Mesendoderm (in vitro differentiated cells): ENCODE measurements around the gene UBXN2A. TPM values are rescaled to one million over a fixed set of nuclear protein-coding genes. Genes with fewer than 3 reads are reported as not detected.

Experiments used
- DNase-seq: peaks from one replicate; pipeline ENCODE4 v3.0.0; 2013
- H2AK5ac ChIP-seq: 2 replicates; pipeline ENCODE4 v1.6.1; 2013; ENCODE audit warnings: low read length, inconsistent platforms
- H2BK120ac ChIP-seq: 2 replicates; pipeline ENCODE4 v1.6.1; 2013; ENCODE audit warnings: low read depth, mild to moderate bottlenecking, low read length, moderate library complexity, mixed read lengths
- H2BK15ac ChIP-seq: replicated peaks from 2 replicates; pipeline ENCODE4 v1.6.1; 2013; ENCODE audit warnings: low read depth, mild to moderate bottlenecking, moderate library complexity
- H2BK5ac ChIP-seq: 2 replicates; pipeline ENCODE4 v1.6.1; 2013; ENCODE audit warnings: low read length, inconsistent platforms
- H3K18ac ChIP-seq: 2 replicates; pipeline ENCODE4 v1.6.1; 2013; ENCODE audit warnings: mild to moderate bottlenecking, low read length, mixed read lengths
- H3K23ac ChIP-seq: one replicate; pipeline ENCODE4 v1.6.1; 2013; ENCODE audit warnings: low read length
- H3K27ac ChIP-seq: 2 replicates; pipeline ENCODE4 v1.5.1; 2013; ENCODE audit warnings: low read depth, mild to moderate bottlenecking, inconsistent platforms, low read length, moderate library complexity
- H3K27me3 ChIP-seq: 2 replicates; pipeline ENCODE4 v1.6.1; 2013; ENCODE audit warnings: low read length, control low read depth, mild to moderate bottlenecking, inconsistent platforms; ENCODE audit not compliant: insufficient read depth, poor library complexity
- H3K36me3 ChIP-seq: 2 replicates; pipeline ENCODE4 v1.6.1; 2013; ENCODE audit warnings: low read length, inconsistent platforms; ENCODE audit not compliant: control insufficient read depth, insufficient read depth
- H3K4ac ChIP-seq: one replicate; pipeline ENCODE4 v1.6.1; 2013; ENCODE audit warnings: low read depth, mild to moderate bottlenecking, low read length, moderate library complexity
- H3K4me1 ChIP-seq: 2 replicates; pipeline ENCODE4 v1.6.1; 2013; ENCODE audit warnings: low read depth, low read length, inconsistent platforms; ENCODE audit not compliant: control insufficient read depth
- H3K4me2 ChIP-seq: 2 replicates; pipeline ENCODE4 v1.6.1; 2013; ENCODE audit warnings: low read length
- H3K4me3 ChIP-seq: 2 replicates; pipeline ENCODE4 v1.5.1; 2013; ENCODE audit warnings: mild to moderate bottlenecking, low read length
- H3K56ac ChIP-seq: one replicate; pipeline ENCODE4 v1.6.1; 2013; ENCODE audit warnings: low read length
- H3K79me1 ChIP-seq: 2 replicates; pipeline ENCODE4 v1.6.1; 2013; ENCODE audit warnings: low read length, inconsistent platforms
- H3K79me2 ChIP-seq: 2 replicates; pipeline ENCODE4 v1.6.1; 2013; ENCODE audit warnings: mild to moderate bottlenecking, low read length; ENCODE audit not compliant: control insufficient read depth, insufficient read depth
- H3K9ac ChIP-seq: 2 replicates; pipeline ENCODE4 v1.6.1; 2013; ENCODE audit warnings: low read length, inconsistent platforms
- H4K5ac ChIP-seq: one replicate; pipeline ENCODE4 v1.6.1; 2013; ENCODE audit warnings: low read length
- H4K8ac ChIP-seq: one replicate; pipeline ENCODE4 v1.6.1; 2013; ENCODE audit warnings: low read depth, mild to moderate bottlenecking, control low read depth, low read length, moderate library complexity
- WGBS: extraction: QIAGEN DNeasy Blood & Tissue Kit; methylation state at CpG from one replicate; pipeline ENCODE4 v1.1.7; 2013; ENCODE audit warnings: low lambda C conversion rate, missing lambda C conversion rate; ENCODE audit not compliant: insufficient coverage; ENCODE audit errors: extremely low coverage; 5-methylcytosine and 5-hydroxymethylcytosine counted together
- polyA plus RNA-seq, 2 experiments: library from polyadenylated mRNA; stranded (reverse); fragments of 200-250 nt; gene quantifications; one replicate each; pipeline ENCODE4 v1.2.3, GENCODE V29; 2013

Gene UBXN2A, protein sequence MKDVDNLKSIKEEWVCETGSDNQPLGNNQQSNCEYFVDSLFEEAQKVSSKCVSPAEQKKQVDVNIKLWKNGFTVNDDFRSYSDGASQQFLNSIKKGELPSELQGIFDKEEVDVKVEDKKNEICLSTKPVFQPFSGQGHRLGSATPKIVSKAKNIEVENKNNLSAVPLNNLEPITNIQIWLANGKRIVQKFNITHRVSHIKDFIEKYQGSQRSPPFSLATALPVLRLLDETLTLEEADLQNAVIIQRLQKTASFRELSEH
- polyA plus RNA-seq (2013, experiment 1 of 2): 16.0 TPM
- 16.7 TPM for polyA plus RNA-seq (2013, experiment 2 of 2)

DNA sequence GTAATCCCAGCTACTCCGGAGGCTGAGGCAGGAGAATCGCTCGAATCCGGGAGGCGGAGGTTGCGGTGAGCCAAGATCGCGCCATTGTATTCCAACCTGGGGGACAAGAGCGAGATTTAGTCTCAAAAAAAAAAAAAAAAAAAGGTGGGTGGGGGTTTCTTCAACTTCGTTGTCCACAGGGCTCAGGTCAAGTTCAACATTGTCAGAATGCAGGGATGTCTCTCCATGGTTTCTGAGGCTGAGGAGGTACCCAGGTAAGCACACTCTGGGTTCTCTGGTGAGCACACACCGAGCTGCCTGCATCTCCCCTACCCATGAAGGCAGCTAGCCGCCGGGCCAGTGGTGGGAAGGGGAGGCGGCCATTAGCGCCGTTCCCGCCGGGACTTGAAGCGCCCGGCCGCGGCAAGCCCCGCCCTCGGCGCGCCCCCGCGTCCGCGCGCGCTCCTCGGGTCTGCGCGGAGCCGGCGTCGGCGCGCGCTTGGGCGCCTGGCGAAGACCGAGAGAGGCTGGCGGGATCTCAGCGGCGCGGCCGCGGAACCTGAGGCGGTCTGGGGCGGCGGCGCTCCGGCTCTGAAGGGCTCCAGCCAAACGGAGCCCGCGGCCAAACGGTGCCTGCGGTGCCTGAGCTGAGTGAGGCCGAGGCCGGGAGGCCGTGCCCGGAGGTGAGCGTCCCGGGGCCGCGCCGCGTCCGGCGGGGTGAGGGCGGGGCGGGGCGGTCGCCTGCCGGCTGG is at the start of gene UBXN2A:
TSS of gene UBXN2A (plus strand) at position 477 of the 731 bp plus-strand sequence. CDS start 17,852 bp downstream, outside the sequence.
- H2BK15ac ChIP-seq: no peak within 1 kb of the TSS
- H3K18ac ChIP-seq: peak within 1 kb of the TSS; percentile 97
- H2AK5ac ChIP-seq: no peak within 1 kb of the TSS
- no CpG with 5 or more reads among the region's 77 CpGs for WGBS
- H3K4ac ChIP-seq: peak within 1 kb of the TSS; percentile 6
- H2BK120ac ChIP-seq: no peak within 1 kb of the TSS
- H3K4me1 ChIP-seq: no peaks in the 10 kb centered on the region
- peak within 1 kb of the TSS; percentile 81 for H3K4me2 ChIP-seq
- H3K27me3 ChIP-seq: no peaks in the 10 kb centered on the region
- H4K5ac ChIP-seq: no peak within 1 kb of the TSS
- peak within 1 kb of the TSS; percentile 95 for H3K9ac ChIP-seq
- no peaks in the 10 kb centered on the region for H3K36me3 ChIP-seq
- peak; percentile 93 for DNase-seq
- H4K8ac ChIP-seq: no peak within 1 kb of the TSS
- peak within 1 kb of the TSS; percentile 92 for H3K27ac ChIP-seq
- H3K56ac ChIP-seq: peak within 1 kb of the TSS; percentile 97
- no peak within 1 kb of the TSS for H3K23ac ChIP-seq
- H3K79me2 ChIP-seq: peaks cover 11% of the 10 kb centered on the region
- H3K4me3 ChIP-seq: peak within 1 kb of the TSS; percentile 85
- peak within 1 kb of the TSS; percentile 52 for H2BK5ac ChIP-seq
- H3K79me1 ChIP-seq: peaks cover 4% of the 10 kb centered on the region

DNA sequence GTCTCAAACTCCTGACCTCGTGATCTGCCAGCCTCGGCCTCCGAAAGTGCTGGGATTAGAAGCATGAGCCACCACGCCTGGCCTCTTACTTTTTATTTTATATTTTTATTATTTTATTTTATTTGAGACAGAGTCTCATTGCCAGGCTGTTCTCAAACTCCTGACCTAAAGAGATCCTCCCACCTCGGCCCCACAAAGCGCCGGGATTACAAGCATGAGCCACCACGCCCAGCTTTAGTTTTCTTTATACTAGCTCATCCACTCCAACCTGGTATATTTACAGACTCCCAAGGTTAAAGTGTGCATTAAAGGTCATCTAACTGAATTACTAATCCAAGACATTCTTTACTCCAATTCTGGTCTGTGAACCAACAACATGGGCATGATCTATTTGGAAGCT is 40.1 kb upstream of the UBXN2A start:
- Histone ChIP-seq H2BK120ac (no peak overlapping the region), H3K56ac (no peak overlapping the region), H4K8ac (no peak overlapping the region), H3K23ac (no peak overlapping the region), H2AK5ac (no peak overlapping the region), H3K18ac (no peak overlapping the region), H3K27ac (no peak overlapping the region), H3K27me3 (no peaks in the 10 kb centered on the region), H2BK5ac (no peak overlapping the region), H2BK15ac (no peak overlapping the region), H3K4me3 (no peak overlapping the region), H3K9ac (no peak overlapping the region), H3K4ac (no peak overlapping the region), H3K79me2 (peaks cover 5% of the 10 kb centered on the region), H3K4me2 (no peak overlapping the region), H3K4me1 (no peaks in the 10 kb centered on the region), H3K79me1 (peaks cover 3% of the 10 kb centered on the region), H4K5ac (no peak overlapping the region), H3K36me3 (no peaks in the 10 kb centered on the region)
- no CpG with 5 or more reads among the region's 8 CpGs for WGBS
- no peak for DNase-seq

DNA sequence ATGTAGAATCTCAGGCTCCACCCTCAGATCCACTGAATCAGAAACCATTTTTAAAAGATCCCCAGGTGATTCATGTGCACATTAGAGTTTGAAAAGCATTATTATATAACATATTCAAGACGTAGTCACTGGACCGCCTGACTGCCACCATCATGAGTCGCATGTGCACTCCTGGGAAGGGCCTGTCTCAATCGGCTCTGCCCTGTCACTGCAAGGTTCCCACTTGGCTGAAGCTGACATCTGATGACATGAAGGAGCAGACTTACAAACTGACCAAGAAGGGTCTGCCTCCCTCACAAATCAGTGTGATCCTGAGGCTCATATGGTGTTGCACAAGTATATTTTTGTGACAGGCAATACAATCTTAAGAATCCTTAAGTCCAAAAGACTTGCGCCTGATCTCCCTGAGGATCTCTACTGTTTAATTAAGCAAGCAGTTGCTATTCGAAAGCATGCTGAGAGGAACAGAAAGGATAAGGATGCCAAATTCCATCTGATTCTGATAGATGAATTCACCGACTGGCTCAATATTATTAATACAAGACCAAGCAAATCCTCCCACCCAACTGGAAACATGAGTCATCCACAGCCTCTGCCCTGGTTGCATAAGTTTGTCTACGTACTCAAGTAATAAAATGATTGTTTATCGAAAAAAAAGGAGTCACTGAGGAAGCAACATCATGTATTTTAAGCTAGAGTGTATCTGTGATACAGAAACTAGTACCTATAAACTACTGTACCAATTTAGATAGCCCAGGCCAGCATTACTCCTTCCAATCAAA is 39.5 kb upstream of the UBXN2A start:
- Histone ChIP-seq H3K4ac (no peak overlapping the region), H4K5ac (no peak overlapping the region), H3K4me1 (no peaks in the 10 kb centered on the region), H3K36me3 (no peaks in the 10 kb centered on the region), H3K9ac (no peak overlapping the region), H2BK15ac (no peak overlapping the region), H3K56ac (no peak overlapping the region), H2BK120ac (no peak overlapping the region), H3K79me1 (peaks cover 3% of the 10 kb centered on the region), H4K8ac (no peak overlapping the region), H3K23ac (no peak overlapping the region), H2AK5ac (no peak overlapping the region), H3K27me3 (no peaks in the 10 kb centered on the region), H2BK5ac (no peak overlapping the region), H3K18ac (no peak overlapping the region), H3K4me2 (no peak overlapping the region), H3K27ac (no peak overlapping the region), H3K79me2 (peaks cover 5% of the 10 kb centered on the region), H3K4me3 (no peak overlapping the region)
- WGBS: no CpG with 5 or more reads among the region's 9 CpGs
- DNase-seq: no peak

DNA sequence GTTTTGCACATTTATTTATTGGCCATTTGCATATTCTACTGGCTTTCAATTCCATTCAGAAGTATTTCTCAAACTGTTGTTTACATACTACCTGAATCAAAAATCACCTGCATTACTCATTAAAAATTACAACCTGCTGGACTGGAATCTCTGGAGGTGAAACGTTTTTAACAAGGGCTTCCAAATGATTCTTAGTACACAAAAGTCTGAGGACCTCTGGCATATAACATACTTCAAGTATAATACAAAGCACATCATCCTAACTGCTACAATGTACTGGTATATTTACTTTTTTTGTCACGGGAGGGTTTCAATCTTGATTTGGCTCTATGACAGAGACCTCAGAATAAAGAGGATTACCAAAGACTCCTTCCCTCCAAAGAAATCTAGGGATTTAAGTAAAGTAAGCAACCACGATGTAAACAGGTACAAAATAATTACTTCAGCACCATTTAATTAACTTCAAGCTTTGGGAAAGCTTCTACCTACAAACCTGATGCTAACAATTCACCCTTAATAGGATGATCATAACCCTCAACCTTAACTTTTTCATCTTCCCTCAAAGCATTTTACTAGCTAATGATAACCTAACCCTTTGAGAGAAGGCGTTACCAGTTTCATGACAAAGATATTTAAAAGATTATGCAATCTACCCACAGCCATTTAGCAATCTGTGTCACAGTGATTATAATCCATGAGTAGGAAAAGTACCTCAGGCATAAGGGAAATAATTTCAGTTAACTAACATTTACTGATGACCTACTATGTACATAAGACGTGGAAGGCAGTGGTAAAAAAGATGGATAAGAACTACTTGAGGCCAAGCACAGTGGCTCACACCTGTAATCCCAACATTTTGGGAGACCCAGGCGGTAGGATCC is 38.1 kb upstream of the UBXN2A start:
- H3K23ac ChIP-seq: no peak overlapping the region
- WGBS: no CpG with 5 or more reads among the region's 6 CpGs
- H3K56ac ChIP-seq: no peak overlapping the region
- no peak overlapping the region for H2BK15ac ChIP-seq
- no peak overlapping the region for H3K27ac ChIP-seq
- no peak overlapping the region for H3K18ac ChIP-seq
- DNase-seq: no peak
- H3K79me1 ChIP-seq: peaks cover 3% of the 10 kb centered on the region
- H3K4me2 ChIP-seq: no peak overlapping the region
- H4K8ac ChIP-seq: no peak overlapping the region
- no peak overlapping the region for H3K4me3 ChIP-seq
- H3K79me2 ChIP-seq: peaks cover 5% of the 10 kb centered on the region
- no peak overlapping the region for H4K5ac ChIP-seq
- H3K4me1 ChIP-seq: no peaks in the 10 kb centered on the region
- no peak overlapping the region for H2BK5ac ChIP-seq
- H3K27me3 ChIP-seq: no peaks in the 10 kb centered on the region
- H3K36me3 ChIP-seq: no peaks in the 10 kb centered on the region
- no peak overlapping the region for H2BK120ac ChIP-seq
- H3K4ac ChIP-seq: no peak overlapping the region
- H3K9ac ChIP-seq: no peak overlapping the region
- no peak overlapping the region for H2AK5ac ChIP-seq

DNA sequence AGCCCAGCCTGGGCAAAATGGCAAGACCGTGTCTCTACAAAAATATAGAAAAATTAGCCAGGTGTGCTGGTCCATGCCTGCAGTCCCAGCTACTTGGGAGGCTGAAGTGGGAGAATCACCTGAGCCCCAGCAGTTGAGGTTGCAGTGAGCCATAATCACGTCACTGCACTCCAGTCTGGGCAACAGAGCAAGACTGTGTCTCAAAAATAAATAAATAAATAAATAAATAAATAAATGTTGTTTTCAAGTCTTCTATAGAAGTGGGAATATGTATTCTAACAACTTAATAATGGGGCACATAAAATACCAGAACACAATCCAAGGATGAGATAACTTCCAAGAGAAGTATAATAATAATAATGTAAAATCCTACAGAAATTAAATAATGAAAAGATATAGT is 37.2 kb upstream of the UBXN2A start:
- no peak overlapping the region for H2BK15ac ChIP-seq
- no peak overlapping the region for H2AK5ac ChIP-seq
- no peak overlapping the region for H4K5ac ChIP-seq
- no peak overlapping the region for H3K56ac ChIP-seq
- H3K4ac ChIP-seq: no peak overlapping the region
- no peak overlapping the region for H3K9ac ChIP-seq
- H3K23ac ChIP-seq: no peak overlapping the region
- H4K8ac ChIP-seq: no peak overlapping the region
- no peaks in the 10 kb centered on the region for H3K36me3 ChIP-seq
- H3K18ac ChIP-seq: no peak overlapping the region
- H3K27me3 ChIP-seq: no peaks in the 10 kb centered on the region
- H2BK120ac ChIP-seq: no peak overlapping the region
- H2BK5ac ChIP-seq: no peak overlapping the region
- H3K4me1 ChIP-seq: no peaks in the 10 kb centered on the region
- WGBS: no CpG with 5 or more reads among the region's 2 CpGs
- H3K4me2 ChIP-seq: no peak overlapping the region
- no peak overlapping the region for H3K4me3 ChIP-seq
- H3K27ac ChIP-seq: no peak overlapping the region
- peaks cover 1% of the 10 kb centered on the region for H3K79me1 ChIP-seq
- peaks cover 4% of the 10 kb centered on the region for H3K79me2 ChIP-seq
- no peak for DNase-seq
